ENCODE results near the gene RAB22A. TPM values are rescaled to one million over a fixed set of nuclear protein-coding genes. Genes with fewer than 3 reads are reported as not detected.

The RAB22A gene
- polyA plus RNA-seq, 2 of the 4 experiments (the other 2 are of a cell fraction), result 7.3 to 13.2 TPM

- Histone ChIP-seq H3K27ac (no peak overlapping the region), H3K4me1 (no peaks in the 10 kb centered on the region), H3K4me2 (no peak overlapping the region), H3K9me3 (no peaks in the 10 kb centered on the region), H3K4me3 (no peak overlapping the region)
- no peak for TF ChIP-seq RCOR1 (IDR thresholded peaks at IDR 0.05; ENCODE audit: low read depth, low read length)
- TF ChIP-seq NFE2L2 (conservative IDR thresholded peaks at IDR 0.05; ENCODE audit: low read length), result no peak
- TF ChIP-seq ZSCAN20 (CRISPR knock-in tag; IDR thresholded peaks at IDR 0.05), result no peak
- TF ChIP-seq TP53 (CRISPR knock-in tag; IDR thresholded peaks at IDR 0.05), result no peak
- no peak for TF ChIP-seq PHF8 (IDR thresholded peaks at IDR 0.05; ENCODE audit: borderline replicate concordance, low read depth)
- TF ChIP-seq CTCF (IDR thresholded peaks at IDR 0.05), result no peak
- TF ChIP-seq RNF2 (IDR thresholded peaks at IDR 0.05; ENCODE audit: borderline replicate concordance, low read depth), result no peak
- no peak for TF ChIP-seq SMC3 (IDR thresholded peaks at IDR 0.05)
- TF ChIP-seq HOXB13 (CRISPR knock-in tag; IDR thresholded peaks at IDR 0.05; ENCODE audit: low read depth), result no peak
- TF ChIP-seq EHF (CRISPR knock-in tag; IDR thresholded peaks at IDR 0.05), result no peak
- no peak for TF ChIP-seq KDM5A (IDR thresholded peaks at IDR 0.05)
- no peak for TF ChIP-seq MYC (IDR thresholded peaks at IDR 0.05; ENCODE audit: borderline replicate concordance, low read length)
- FAIRE-seq (no peak), ATAC-seq (no peak), DNase-seq (ENCODE audit: low read depth in 1 of 2, low spot score in 1 of 2) (no peak)
- 79% methylated on average over 5 of the region's 5 CpGs for WGBS (ENCODE audit: missing lambda C conversion rate)
- ChIA-PET CTCF (interaction anchor here (0.8 to 2.7 kb wide), 3 partner anchors 15 to 83 kb away, joined by 3 to 10 read pairs (median 3); no protein-coding TSS in a partner anchor), POLR2A (no interaction called here)
Measured at GRCh38 chr20:58260006-58260405, 49.5 kb upstream of the RAB22A start.

GRCh38 chr20:58261660-58262059 is 47.9 kb upstream of the RAB22A start:
- no peak overlapping the region for H3K4me2 ChIP-seq
- TF ChIP-seq EHF (CRISPR knock-in tag; IDR thresholded peaks at IDR 0.05) (no peak), ELK1 (IDR thresholded peaks at IDR 0.05; ENCODE audit: low read depth, low read length) (no peak), ZSCAN20 (CRISPR knock-in tag; IDR thresholded peaks at IDR 0.05) (no peak), BHLHE40 (IDR thresholded peaks at IDR 0.05; ENCODE audit: low read depth, low read length) (no peak)
- POLR2A ChIA-PET, result no interaction called here
- 90% methylated on average over 3 of the region's 3 CpGs for WGBS (ENCODE audit: missing lambda C conversion rate)
- ATAC-seq (no peak), FAIRE-seq (no peak), DNase-seq (ENCODE audit: low read depth in 1 of 2, low spot score in 1 of 2) (no peak)
- no peak overlapping the region for H3K27ac ChIP-seq
- H3K9me3 ChIP-seq, result no peaks in the 10 kb centered on the region
- H3K4me1 ChIP-seq, result no peaks in the 10 kb centered on the region
- CTCF ChIA-PET, result interaction anchor here (1.1 to 2.7 kb wide), 2 partner anchors 16 to 25 kb away, joined by 3 to 10 read pairs; no protein-coding TSS in a partner anchor
- H3K4me3 ChIP-seq, result no peak overlapping the region

DNA sequence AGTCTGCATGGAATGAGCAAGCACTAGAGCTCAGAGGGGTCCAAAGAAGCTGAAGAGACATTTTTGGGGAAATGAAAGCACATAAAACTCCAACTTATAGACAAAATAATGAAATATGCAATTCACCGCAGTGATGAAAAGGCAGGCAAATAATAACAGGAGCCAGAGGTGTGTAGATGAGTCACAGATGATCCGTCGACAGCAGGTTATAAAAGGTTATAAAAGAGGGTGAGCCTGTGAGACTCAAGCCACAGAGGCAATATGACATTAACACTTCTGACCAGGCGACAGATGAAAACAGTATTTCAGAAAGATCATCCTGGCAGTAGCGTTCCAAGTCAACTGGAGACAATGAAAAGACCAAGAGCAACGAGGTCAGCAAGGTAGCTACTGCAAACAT is 45.2 kb upstream of the RAB22A start:
- TF ChIP-seq JUN (IDR thresholded peaks at IDR 0.05), result no peak
- TF ChIP-seq ELK1 (IDR thresholded peaks at IDR 0.05; ENCODE audit: low read depth, low read length), result no peak
- no peak for TF ChIP-seq ZSCAN20 (CRISPR knock-in tag; IDR thresholded peaks at IDR 0.05)
- TF ChIP-seq HDAC2 (IDR thresholded peaks at IDR 0.05), result no peak
- no peak for TF ChIP-seq TFCP2L1 (CRISPR knock-in tag; IDR thresholded peaks at IDR 0.05)
- TF ChIP-seq HEYL (CRISPR knock-in tag; IDR thresholded peaks at IDR 0.05), result no peak
- TF ChIP-seq ESRRA (IDR thresholded peaks at IDR 0.05; ENCODE audit: borderline replicate concordance, low read length), result no peak
- TF ChIP-seq JUNB (IDR thresholded peaks at IDR 0.05), result no peak
- no peak for TF ChIP-seq SREBF2 (IDR thresholded peaks at IDR 0.05)
- no peak for TF ChIP-seq HOXA7 (CRISPR knock-in tag; IDR thresholded peaks at IDR 0.05)
- TF ChIP-seq FOXS1 (CRISPR knock-in tag; IDR thresholded peaks at IDR 0.05), result no peak
- TF ChIP-seq KDM5A (IDR thresholded peaks at IDR 0.05), result no peak
- no peak for TF ChIP-seq RFX5 (IDR thresholded peaks at IDR 0.05)
- TF ChIP-seq ZNF302 (CRISPR knock-in tag; IDR thresholded peaks at IDR 0.05), result no peak
- FAIRE-seq (no peak), DNase-seq (ENCODE audit: low read depth in 1 of 2, low spot score in 1 of 2) (no peak), ATAC-seq (no peak)
- CTCF ChIA-PET, result interaction anchor here (1.6 kb wide), 1 partner anchor 10 kb away, joined by 3 read pairs; no protein-coding TSS in a partner anchor
- Histone ChIP-seq H3K4me2 (no peak overlapping the region), H3K27ac (no peak overlapping the region), H3K9me3 (no peaks in the 10 kb centered on the region), H3K4me3 (no peak overlapping the region), H3K4me1 (no peaks in the 10 kb centered on the region)
- WGBS (ENCODE audit: missing lambda C conversion rate), result 72% methylated on average over 6 of the region's 6 CpGs
- POLR2A ChIA-PET, result no interaction called here
